WI38 (cell line): ENCODE data around the gene PGGT1B.

Experiments used
- H3K4me3 ChIP-seq: 2 replicates; pipeline ENCODE4 v1.5.1; 2011; ENCODE audit warnings: low read depth, mild to moderate bottlenecking, control low read depth, low read length
- CTCF ChIP-seq: IDR thresholded peaks from 2 replicates; pipeline ENCODE4 v1.5.1; 2012; ENCODE audit warnings: low read depth, mild to moderate bottlenecking, control low read depth, low read length

PGGT1B gene

GRCh38 chr5:115194676-115195075, 68.0 kb downstream of the PGGT1B start:
- no peak for TF ChIP-seq CTCF
- no peak overlapping the region for H3K4me3 ChIP-seq

- no peak for TF ChIP-seq CTCF
- H3K4me3 ChIP-seq, result no peak overlapping the region
These were observed 69.4 kb downstream of the PGGT1B start for GRCh38 chr5:115193295-115193694.

DNA sequence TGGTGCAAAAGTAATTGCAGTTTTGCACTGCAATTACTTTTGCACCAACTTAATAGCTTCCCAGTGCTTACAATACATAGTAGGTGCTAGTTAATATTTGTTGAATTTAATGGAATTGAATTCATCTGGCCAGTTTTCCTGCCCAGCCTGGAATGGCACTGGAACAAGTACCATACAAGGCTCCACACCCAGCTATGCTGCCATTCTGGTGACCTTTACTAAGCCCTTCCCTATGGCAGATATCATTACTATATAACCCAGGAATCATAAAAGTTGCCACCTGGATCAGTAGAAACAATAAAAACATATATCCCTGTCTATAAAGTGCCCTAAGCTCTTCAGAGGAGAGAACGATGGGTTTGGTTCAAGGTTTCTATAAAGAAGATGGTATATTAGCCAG, 70.6 kb downstream of the PGGT1B start:
- TF ChIP-seq CTCF, result no peak
- H3K4me3 ChIP-seq, result no peak overlapping the region

- H3K4me3 ChIP-seq, result no peak overlapping the region
- no peak for TF ChIP-seq CTCF
These were observed 71.1 kb downstream of the PGGT1B start for GRCh38 chr5:115191474-115192031.

GRCh38 chr5:115190388-115190787, 72.3 kb downstream of the PGGT1B start:
- no peak for TF ChIP-seq CTCF
- H3K4me3 ChIP-seq, result no peak overlapping the region

DNA sequence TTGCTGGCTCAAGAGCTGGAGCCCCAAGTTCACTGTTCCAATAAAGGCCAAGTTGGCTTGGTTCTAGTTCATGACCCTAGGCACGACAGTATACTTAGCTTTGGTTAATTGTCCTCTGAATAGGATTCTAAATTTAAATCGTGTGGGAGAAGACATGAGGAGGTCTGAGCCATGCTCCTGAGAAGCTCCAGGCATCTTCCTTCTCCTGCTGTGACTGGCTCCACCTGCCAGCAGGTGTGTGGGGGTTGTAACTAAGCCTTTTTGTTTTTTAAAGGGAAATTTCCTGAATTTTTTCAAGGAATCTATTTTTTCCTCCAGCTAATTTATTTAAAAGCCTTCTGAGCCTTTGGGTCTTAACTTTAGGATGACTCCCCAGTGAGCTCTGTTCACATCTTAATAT, 72.8 kb downstream of the PGGT1B start:
- no peak for TF ChIP-seq CTCF
- H3K4me3 ChIP-seq, result no peak overlapping the region

- no peak for TF ChIP-seq CTCF
- H3K4me3 ChIP-seq, result no peak overlapping the region
These were observed 75.9 kb downstream of the PGGT1B start for GRCh38 chr5:115186794-115187193.
